ENCODE results near the gene ARHGAP19.

The ARHGAP19 gene

GRCh38 chr10:97234400-97234799, 58.0 kb downstream of the ARHGAP19 start:
- H3K27ac Mint-ChIP-seq = no peak overlapping the region
- peaks cover 77% of the 10 kb centered on the region for H3K36me3 Mint-ChIP-seq
- H3K4me3 Mint-ChIP-seq = no peak overlapping the region
- DNase-seq (ENCODE audit: low spot score in 2 of 2) (no peak), ATAC-seq (no peak)
- H3K9me3 Mint-ChIP-seq = no peaks in the 10 kb centered on the region
- peaks cover 11% of the 10 kb centered on the region for H3K4me1 Mint-ChIP-seq

DNA sequence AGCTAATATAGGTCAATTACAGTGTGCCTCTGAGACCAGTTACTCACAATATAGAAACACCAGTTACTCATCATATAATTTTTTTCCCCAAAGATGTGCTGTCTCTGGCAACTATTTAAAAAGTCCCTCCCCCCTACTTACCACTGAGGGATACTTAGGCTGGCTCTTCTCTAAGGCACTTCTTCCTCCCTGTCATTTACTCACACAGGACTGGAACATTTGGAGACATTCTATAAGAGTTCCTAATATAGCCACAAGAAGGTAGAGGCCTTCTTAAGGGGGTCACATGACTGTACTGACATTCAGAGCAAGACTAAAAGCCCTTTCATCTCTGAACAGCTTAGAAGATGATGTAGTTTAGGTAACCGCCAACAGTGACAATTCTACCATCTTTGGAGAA, 62.3 kb downstream of the ARHGAP19 start:
- Mint-ChIP-seq H3K36me3 (peaks cover 92% of the 10 kb centered on the region), H3K9me3 (no peaks in the 10 kb centered on the region), H3K4me3 (peak overlapping the region; percentile 29), H3K4me1 (peaks cover 15% of the 10 kb centered on the region), H3K27ac (peak overlapping the region; percentile 75)
- ATAC-seq (peak; percentile 88), DNase-seq (ENCODE audit: low spot score in 2 of 2) (no peak)

- peaks cover 22% of the 10 kb centered on the region for H3K4me1 Mint-ChIP-seq
- peak; percentile 57 for ATAC-seq
Measured at GRCh38 chr10:97229322-97230015, 63.0 kb downstream of the ARHGAP19 start.

GRCh38 chr10:97228775-97229157, 63.7 kb downstream of the ARHGAP19 start:
- DNase-seq (ENCODE audit: low spot score in 2 of 2) = no peak
- no peak for ATAC-seq
- Mint-ChIP-seq H3K9me3 (no peaks in the 10 kb centered on the region), H3K4me1 (peaks cover 29% of the 10 kb centered on the region), H3K27ac (no peak overlapping the region), H3K4me3 (no peak overlapping the region), H3K36me3 (peaks cover 89% of the 10 kb centered on the region)

More at GRCh38 chr10:97229322-97230015, 63.0 kb downstream of the ARHGAP19 start:
- H3K4me3 Mint-ChIP-seq = peak overlapping the region; percentile 29
- no peaks in the 10 kb centered on the region for H3K9me3 Mint-ChIP-seq
- no peak for DNase-seq (ENCODE audit: low spot score in 2 of 2)
- peak overlapping the region; percentile 75 for H3K27ac Mint-ChIP-seq
- peaks cover 91% of the 10 kb centered on the region for H3K36me3 Mint-ChIP-seq

DNA sequence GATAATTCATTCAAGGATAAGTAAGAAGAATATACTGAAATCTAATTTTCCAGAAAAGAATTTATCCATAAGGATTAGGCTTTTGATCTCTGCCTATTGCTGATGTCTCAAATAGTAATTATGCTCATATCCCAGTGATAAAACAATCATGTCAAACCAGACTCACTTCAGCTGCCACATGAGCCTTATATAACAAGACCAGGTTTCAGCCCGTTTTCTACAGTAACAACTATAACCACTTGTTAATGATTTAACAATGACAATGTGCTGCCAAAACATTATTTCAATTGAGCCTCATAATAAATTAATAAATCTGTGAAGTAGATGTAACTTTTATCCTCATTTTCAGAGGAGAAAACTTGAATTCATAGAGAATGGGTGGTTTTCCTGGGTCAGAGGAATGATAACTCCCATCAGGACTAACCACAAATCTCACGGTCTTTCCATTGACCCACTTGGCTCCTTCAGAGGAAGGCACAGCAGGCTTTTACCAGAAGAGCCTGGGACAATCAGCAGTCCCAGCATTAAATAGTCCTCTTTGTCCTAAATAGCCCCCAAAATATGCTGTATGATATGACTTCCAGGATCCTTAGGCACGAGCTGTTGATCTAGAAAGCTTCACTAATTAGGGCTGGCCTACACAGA, 64.2 kb downstream of the ARHGAP19 start:
- DNase-seq (ENCODE audit: low spot score in 2 of 2) (no peak), ATAC-seq (no peak)
- peaks cover 34% of the 10 kb centered on the region for H3K4me1 Mint-ChIP-seq
- H3K9me3 Mint-ChIP-seq = no peaks in the 10 kb centered on the region
- no peak overlapping the region for H3K4me3 Mint-ChIP-seq
- H3K27ac Mint-ChIP-seq = no peak overlapping the region
- H3K36me3 Mint-ChIP-seq = peaks cover 89% of the 10 kb centered on the region

- Mint-ChIP-seq H3K27ac (no peak overlapping the region), H3K36me3 (peaks cover 71% of the 10 kb centered on the region), H3K9me3 (no peaks in the 10 kb centered on the region), H3K4me1 (peaks cover 34% of the 10 kb centered on the region), H3K4me3 (no peak overlapping the region)
- no peak for DNase-seq (ENCODE audit: low spot score in 2 of 2)
- no peak for ATAC-seq
Measured at GRCh38 chr10:97226398-97226797, 66.0 kb downstream of the ARHGAP19 start.

GRCh38 chr10:97224483-97225435, 67.7 kb downstream of the ARHGAP19 start:
- peak overlapping the region; percentile 41 for H3K27ac Mint-ChIP-seq
- H3K36me3 Mint-ChIP-seq = peaks cover 67% of the 10 kb centered on the region
- H3K4me3 Mint-ChIP-seq = peak overlapping the region; percentile 45
- DNase-seq (ENCODE audit: low spot score in 2 of 2) = peak; percentile 12 to 73
- peak; percentile 95 for ATAC-seq
- no peaks in the 10 kb centered on the region for H3K9me3 Mint-ChIP-seq
- peaks cover 27% of the 10 kb centered on the region for H3K4me1 Mint-ChIP-seq

GRCh38 chr10:97222326-97222961, 70.0 kb downstream of the ARHGAP19 start:
- Mint-ChIP-seq H3K4me1 (peaks cover 35% of the 10 kb centered on the region), H3K27ac (no peak overlapping the region), H3K9me3 (no peaks in the 10 kb centered on the region), H3K4me3 (no peak overlapping the region), H3K36me3 (peaks cover 48% of the 10 kb centered on the region)
- ATAC-seq = no peak
- no peak for DNase-seq (ENCODE audit: low spot score in 2 of 2)

- peaks cover 42% of the 10 kb centered on the region for H3K4me1 Mint-ChIP-seq
- no peak for DNase-seq (ENCODE audit: low spot score in 2 of 2)
- peaks cover 27% of the 10 kb centered on the region for H3K36me3 Mint-ChIP-seq
- no peak overlapping the region for H3K4me3 Mint-ChIP-seq
- peak overlapping the region; percentile 0 for H3K27ac Mint-ChIP-seq
- no peak for ATAC-seq
- no peaks in the 10 kb centered on the region for H3K9me3 Mint-ChIP-seq
Measured at GRCh38 chr10:97220355-97220754, 72.1 kb downstream of the ARHGAP19 start.

- ATAC-seq (no peak), DNase-seq (ENCODE audit: low spot score in 2 of 2) (no peak)
- Mint-ChIP-seq H3K9me3 (no peaks in the 10 kb centered on the region), H3K27ac (peak overlapping the region; percentile 85), H3K36me3 (peaks cover 10% of the 10 kb centered on the region), H3K4me1 (peaks cover 21% of the 10 kb centered on the region), H3K4me3 (no peak overlapping the region)
Measured at GRCh38 chr10:97217299-97217698, 75.1 kb downstream of the ARHGAP19 start.

- no peak for ATAC-seq
- H3K4me3 Mint-ChIP-seq = no peak overlapping the region
- peaks cover 21% of the 10 kb centered on the region for H3K4me1 Mint-ChIP-seq
- no peaks in the 10 kb centered on the region for H3K9me3 Mint-ChIP-seq
- H3K27ac Mint-ChIP-seq = no peak overlapping the region
- peaks cover 9% of the 10 kb centered on the region for H3K36me3 Mint-ChIP-seq
- no peak for DNase-seq (ENCODE audit: low spot score in 2 of 2)
Measured at GRCh38 chr10:97215619-97216260, 76.7 kb downstream of the ARHGAP19 start.

GRCh38 chr10:97213431-97213830, 79.0 kb downstream of the ARHGAP19 start:
- no peaks in the 10 kb centered on the region for H3K9me3 Mint-ChIP-seq
- H3K27ac Mint-ChIP-seq = peak overlapping the region; percentile 27
- DNase-seq (ENCODE audit: low spot score in 2 of 2) = no peak

GRCh38 chr10:97211229-97211628, 81.2 kb downstream of the ARHGAP19 start:
- no peak for ATAC-seq
- Mint-ChIP-seq H3K4me3 (no peak overlapping the region), H3K36me3 (no peaks in the 10 kb centered on the region), H3K9me3 (no peaks in the 10 kb centered on the region), H3K4me1 (no peaks in the 10 kb centered on the region), H3K27ac (no peak overlapping the region)
- DNase-seq (ENCODE audit: low spot score in 2 of 2) = no peak

More at GRCh38 chr10:97213431-97213830, 79.0 kb downstream of the ARHGAP19 start:
- Mint-ChIP-seq H3K4me1 (peaks cover 16% of the 10 kb centered on the region), H3K4me3 (no peak overlapping the region), H3K36me3 (no peaks in the 10 kb centered on the region)
- no peak for ATAC-seq

DNA sequence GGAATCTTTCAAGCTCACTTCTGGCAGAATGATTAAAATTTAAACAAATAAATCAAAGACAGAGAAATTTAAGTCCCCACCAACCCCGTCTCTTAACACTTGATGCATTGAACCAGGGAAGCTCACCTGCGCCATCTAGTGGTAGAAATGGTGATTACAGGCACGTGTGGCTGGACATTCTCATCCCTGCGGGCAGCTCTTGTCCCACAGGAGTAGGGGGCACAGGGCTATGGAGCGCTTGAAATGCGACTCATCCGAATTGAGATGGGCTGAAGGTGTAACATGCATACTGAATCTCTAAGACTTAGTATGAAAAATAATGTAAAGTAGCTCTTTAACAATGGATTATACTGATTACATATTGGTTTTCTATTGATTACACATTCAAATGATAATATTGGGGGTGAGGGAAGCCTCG, 81.9 kb downstream of the ARHGAP19 start:
- DNase-seq (ENCODE audit: low spot score in 2 of 2) (peak; percentile 72 to 91), ATAC-seq (peak; percentile 54)
- H3K4me3 Mint-ChIP-seq = no peak overlapping the region
- no peaks in the 10 kb centered on the region for H3K36me3 Mint-ChIP-seq
- no peak overlapping the region for H3K27ac Mint-ChIP-seq
- no peaks in the 10 kb centered on the region for H3K9me3 Mint-ChIP-seq
- H3K4me1 Mint-ChIP-seq = no peaks in the 10 kb centered on the region

Data from stimulated activated effector memory CD8-positive, alpha-beta T cell treated with anti-CD3 and anti-CD28 coated beads, Interleukin-12 subunit alpha, Interleukin-12 subunit beta, amount 100 ng/mL, for 72 hours (primary cell).